ENCODE data around the gene PLXNA4. TPM values are rescaled to one million over a fixed set of nuclear protein-coding genes. Genes with fewer than 3 reads are reported as not detected.

Gene PLXNA4
- total and polyA plus RNA-seq, 9 of the 15 experiments (the other 6 are each of a cell fraction or from before 2014, with no cell fraction given), result under 0.01 to 0.09 TPM; not detected in 7

GRCh38 chr7:132279718-132280117 is 296.6 kb downstream of the PLXNA4 start:
- ChIA-PET CTCF (ENCODE audit: low intra/inter-chr PET ratio) (no interaction called here), POLR2A (no interaction called here)
- Histone ChIP-seq H2AFZ (ENCODE audit: low read depth, low read length) (no peak overlapping the region), H4K20me1 (replicated peaks; ENCODE audit: control insufficient read depth, insufficient read depth, low read length) (0 out of 2 replicates have a peak, but pooled peaks cover 3% of the 10 kb centered on the region), H3K9me1 (ENCODE audit: control insufficient read depth, insufficient read depth, low read length) (no peaks in the 10 kb centered on the region), H3K27ac (ENCODE audit: extremely low read depth, low read depth, low read length) (no peak overlapping the region), H3K4me2 (ENCODE audit: insufficient read depth, low read length) (no peak overlapping the region), H3K9ac (ENCODE audit: insufficient read depth in 1 of 2, low read depth in 2 of 2, low read length in 2 of 2) (no peak overlapping the region), H3K27me3 (ENCODE audit: control insufficient read depth in 2 of 2, insufficient read depth in 2 of 2, low read length in 2 of 2) (no peaks in the 10 kb centered on the region), H3K4me3 (no peak overlapping the region), H3K4me1 (replicated peaks in 1 of 2; ENCODE audit: control insufficient read depth in 2 of 2, insufficient read depth in 2 of 2, low read length in 2 of 2) (no peaks in the 10 kb centered on the region), H3K9me3 (replicated peaks; ENCODE audit: control insufficient read depth, insufficient read depth, low read depth, low read length) (no peaks in the 10 kb centered on the region), H3K36me3 (ENCODE audit: control insufficient read depth, insufficient read depth, low read length) (no peaks in the 10 kb centered on the region), H3K79me2 (ENCODE audit: control insufficient read depth, insufficient read depth, low read length) (no peaks in the 10 kb centered on the region)
- intact Hi-C loops (cut with micrococcal nuclease), result no loop called here
- DNase-seq (ENCODE audit: extremely low read depth in 1 of 4, low spot score in 3 of 4) (no peak), FAIRE-seq (no peak), ATAC-seq (no peak)
- WGBS (ENCODE audit: insufficient coverage, low coverage, missing lambda C conversion rate), result 2% methylated on average over 4 of the region's 4 CpGs
- BruUV-seq (replicated peaks), result no TSS peak
- in situ Hi-C loops (cut with MboI), result no loop called here
- TF ChIP-seq FOSL1 (tag; conservative IDR thresholded peaks at IDR 0.05) (no peak), JUNB (CRISPR knock-in tag; conservative IDR thresholded peaks at IDR 0.05) (no peak), CHD2 (IDR thresholded peaks at IDR 0.05; ENCODE audit: low read depth, low read length) (no peak), ETV5 (CRISPR knock-in tag; IDR thresholded peaks at IDR 0.05; ENCODE audit: low read depth) (no peak), MTF1 (CRISPR knock-in tag; IDR thresholded peaks at IDR 0.05; ENCODE audit: borderline replicate concordance) (no peak), ZEB2 (IDR thresholded peaks at IDR 0.05) (no peak), HCFC1 (IDR thresholded peaks at IDR 0.05; ENCODE audit: low read depth, low read length) (no peak), BRD9 (IDR thresholded peaks at IDR 0.05; ENCODE audit: low read depth, partially characterized antibody) (no peak), ZNF217 (CRISPR knock-in tag; IDR thresholded peaks at IDR 0.05) (no peak), ARID3B (CRISPR knock-in tag; IDR thresholded peaks at IDR 0.05; ENCODE audit: borderline replicate concordance) (no peak)
- TF ChIP-seq, protein P1, sequence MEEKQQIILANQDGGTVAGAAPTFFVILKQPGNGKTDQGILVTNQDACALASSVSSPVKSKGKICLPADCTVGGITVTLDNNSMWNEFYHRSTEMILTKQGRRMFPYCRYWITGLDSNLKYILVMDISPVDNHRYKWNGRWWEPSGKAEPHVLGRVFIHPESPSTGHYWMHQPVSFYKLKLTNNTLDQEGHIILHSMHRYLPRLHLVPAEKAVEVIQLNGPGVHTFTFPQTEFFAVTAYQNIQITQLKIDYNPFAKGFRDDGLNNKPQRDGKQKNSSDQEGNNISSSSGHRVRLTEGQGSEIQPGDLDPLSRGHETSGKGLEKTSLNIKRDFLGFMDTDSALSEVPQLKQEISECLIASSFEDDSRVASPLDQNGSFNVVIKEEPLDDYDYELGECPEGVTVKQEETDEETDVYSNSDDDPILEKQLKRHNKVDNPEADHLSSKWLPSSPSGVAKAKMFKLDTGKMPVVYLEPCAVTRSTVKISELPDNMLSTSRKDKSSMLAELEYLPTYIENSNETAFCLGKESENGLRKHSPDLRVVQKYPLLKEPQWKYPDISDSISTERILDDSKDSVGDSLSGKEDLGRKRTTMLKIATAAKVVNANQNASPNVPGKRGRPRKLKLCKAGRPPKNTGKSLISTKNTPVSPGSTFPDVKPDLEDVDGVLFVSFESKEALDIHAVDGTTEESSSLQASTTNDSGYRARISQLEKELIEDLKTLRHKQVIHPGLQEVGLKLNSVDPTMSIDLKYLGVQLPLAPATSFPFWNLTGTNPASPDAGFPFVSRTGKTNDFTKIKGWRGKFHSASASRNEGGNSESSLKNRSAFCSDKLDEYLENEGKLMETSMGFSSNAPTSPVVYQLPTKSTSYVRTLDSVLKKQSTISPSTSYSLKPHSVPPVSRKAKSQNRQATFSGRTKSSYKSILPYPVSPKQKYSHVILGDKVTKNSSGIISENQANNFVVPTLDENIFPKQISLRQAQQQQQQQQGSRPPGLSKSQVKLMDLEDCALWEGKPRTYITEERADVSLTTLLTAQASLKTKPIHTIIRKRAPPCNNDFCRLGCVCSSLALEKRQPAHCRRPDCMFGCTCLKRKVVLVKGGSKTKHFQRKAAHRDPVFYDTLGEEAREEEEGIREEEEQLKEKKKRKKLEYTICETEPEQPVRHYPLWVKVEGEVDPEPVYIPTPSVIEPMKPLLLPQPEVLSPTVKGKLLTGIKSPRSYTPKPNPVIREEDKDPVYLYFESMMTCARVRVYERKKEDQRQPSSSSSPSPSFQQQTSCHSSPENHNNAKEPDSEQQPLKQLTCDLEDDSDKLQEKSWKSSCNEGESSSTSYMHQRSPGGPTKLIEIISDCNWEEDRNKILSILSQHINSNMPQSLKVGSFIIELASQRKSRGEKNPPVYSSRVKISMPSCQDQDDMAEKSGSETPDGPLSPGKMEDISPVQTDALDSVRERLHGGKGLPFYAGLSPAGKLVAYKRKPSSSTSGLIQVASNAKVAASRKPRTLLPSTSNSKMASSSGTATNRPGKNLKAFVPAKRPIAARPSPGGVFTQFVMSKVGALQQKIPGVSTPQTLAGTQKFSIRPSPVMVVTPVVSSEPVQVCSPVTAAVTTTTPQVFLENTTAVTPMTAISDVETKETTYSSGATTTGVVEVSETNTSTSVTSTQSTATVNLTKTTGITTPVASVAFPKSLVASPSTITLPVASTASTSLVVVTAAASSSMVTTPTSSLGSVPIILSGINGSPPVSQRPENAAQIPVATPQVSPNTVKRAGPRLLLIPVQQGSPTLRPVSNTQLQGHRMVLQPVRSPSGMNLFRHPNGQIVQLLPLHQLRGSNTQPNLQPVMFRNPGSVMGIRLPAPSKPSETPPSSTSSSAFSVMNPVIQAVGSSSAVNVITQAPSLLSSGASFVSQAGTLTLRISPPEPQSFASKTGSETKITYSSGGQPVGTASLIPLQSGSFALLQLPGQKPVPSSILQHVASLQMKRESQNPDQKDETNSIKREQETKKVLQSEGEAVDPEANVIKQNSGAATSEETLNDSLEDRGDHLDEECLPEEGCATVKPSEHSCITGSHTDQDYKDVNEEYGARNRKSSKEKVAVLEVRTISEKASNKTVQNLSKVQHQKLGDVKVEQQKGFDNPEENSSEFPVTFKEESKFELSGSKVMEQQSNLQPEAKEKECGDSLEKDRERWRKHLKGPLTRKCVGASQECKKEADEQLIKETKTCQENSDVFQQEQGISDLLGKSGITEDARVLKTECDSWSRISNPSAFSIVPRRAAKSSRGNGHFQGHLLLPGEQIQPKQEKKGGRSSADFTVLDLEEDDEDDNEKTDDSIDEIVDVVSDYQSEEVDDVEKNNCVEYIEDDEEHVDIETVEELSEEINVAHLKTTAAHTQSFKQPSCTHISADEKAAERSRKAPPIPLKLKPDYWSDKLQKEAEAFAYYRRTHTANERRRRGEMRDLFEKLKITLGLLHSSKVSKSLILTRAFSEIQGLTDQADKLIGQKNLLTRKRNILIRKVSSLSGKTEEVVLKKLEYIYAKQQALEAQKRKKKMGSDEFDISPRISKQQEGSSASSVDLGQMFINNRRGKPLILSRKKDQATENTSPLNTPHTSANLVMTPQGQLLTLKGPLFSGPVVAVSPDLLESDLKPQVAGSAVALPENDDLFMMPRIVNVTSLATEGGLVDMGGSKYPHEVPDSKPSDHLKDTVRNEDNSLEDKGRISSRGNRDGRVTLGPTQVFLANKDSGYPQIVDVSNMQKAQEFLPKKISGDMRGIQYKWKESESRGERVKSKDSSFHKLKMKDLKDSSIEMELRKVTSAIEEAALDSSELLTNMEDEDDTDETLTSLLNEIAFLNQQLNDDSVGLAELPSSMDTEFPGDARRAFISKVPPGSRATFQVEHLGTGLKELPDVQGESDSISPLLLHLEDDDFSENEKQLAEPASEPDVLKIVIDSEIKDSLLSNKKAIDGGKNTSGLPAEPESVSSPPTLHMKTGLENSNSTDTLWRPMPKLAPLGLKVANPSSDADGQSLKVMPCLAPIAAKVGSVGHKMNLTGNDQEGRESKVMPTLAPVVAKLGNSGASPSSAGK (IDR thresholded peaks at IDR 0.05), result no peak
